ENCODE data around the gene ELF5.

ELF5 gene

GRCh38 chr11:34488855-34489557 lies 24.6 kb downstream of the ELF5 start:
- DNase-seq = no peak

DNA sequence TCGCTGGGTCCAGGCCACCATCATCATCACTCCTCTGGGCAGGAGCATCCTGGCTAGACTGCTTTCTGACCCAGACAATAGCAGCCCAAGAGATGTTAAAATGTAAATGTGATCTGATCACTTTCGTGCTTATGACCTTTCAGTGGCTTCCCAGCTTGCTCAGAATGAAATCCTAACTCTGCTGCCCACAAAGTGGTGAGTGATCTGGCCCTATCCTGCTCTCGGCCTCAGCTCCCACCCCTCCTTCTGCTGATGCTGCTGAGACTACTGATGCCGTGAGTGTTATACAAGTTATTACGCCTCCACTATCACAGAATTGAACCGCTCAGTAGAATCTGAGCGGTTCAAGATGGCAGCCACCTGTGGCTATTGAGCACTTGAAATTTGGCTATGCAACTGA lies 26.2 kb downstream of the ELF5 start:
- no peak for DNase-seq

DNA sequence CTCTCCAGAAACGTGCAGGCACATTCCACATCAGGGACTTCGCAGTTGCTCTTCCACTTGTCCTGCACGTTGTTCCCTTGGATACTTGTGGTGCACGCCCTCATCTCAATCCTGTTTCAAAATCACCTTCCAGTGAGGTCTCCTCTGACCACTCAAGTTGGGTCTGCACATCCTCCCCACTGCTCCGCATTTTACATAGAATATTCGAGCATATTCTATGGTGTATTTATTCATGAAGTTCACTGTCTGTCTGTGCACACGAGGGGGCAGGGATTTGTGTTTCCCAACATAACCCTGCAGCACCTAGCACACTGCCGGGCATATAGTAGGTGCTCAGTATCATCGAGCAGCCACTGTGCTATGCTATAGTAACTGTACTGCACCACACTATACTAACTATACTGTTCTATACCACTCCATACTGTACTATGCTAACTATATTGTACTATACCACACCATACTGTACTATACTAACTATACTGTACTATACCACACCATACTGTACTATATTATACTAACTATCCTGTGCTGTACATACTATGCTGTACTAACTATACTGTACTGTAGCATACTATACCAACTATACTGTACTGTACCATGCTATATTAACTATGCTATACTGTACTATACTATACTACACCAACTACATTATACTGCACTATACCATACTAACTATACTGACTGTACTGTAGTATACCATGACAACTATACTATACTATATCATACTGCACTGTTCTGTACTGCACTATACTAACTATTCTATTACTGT lies 30.3 kb downstream of the ELF5 start:
- DNase-seq = no peak

GRCh38 chr11:34481307-34481706 lies 32.3 kb downstream of the ELF5 start:
- DNase-seq = no peak

- no peak for DNase-seq
Measured at GRCh38 chr11:34480314-34480713, 33.3 kb downstream of the ELF5 start.

DNA sequence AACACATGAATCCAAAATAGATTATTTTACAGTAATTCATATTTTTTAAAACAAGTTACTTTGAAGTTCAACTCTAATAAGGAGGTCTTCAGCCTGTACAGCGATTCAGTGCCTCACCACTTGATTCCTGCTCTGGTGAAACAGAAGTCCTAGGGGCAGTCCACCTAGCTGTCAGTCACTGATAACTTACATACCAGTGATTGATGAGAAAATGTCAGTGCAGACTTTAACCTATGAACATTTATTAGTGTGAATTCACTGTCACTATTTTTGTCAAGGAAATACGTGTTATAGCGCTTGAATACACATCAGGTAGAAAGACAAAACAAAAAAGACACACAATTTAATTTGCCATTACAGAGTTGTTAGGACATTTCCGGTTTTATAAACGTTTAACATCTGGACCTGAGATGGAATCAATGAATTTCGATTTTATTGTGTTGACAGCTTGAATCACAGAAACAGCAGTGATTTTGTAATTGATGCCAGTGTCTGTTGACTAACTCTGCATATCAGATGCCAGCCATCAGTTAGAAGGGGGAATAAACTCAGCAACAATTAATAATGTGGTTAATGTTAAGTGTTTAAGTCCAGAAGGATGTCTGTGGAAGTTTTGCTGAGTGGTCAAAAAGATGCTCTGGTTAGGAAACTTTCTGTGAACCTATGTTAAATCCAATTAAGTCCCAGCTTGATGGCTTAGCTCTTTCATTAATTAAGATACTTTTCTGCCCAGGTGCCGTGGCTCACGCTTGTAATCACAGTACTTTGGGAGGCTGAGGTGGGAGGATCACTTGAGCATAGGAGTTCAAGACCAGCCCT lies 34.5 kb downstream of the ELF5 start:
- peak; percentile 62 for DNase-seq

DNA sequence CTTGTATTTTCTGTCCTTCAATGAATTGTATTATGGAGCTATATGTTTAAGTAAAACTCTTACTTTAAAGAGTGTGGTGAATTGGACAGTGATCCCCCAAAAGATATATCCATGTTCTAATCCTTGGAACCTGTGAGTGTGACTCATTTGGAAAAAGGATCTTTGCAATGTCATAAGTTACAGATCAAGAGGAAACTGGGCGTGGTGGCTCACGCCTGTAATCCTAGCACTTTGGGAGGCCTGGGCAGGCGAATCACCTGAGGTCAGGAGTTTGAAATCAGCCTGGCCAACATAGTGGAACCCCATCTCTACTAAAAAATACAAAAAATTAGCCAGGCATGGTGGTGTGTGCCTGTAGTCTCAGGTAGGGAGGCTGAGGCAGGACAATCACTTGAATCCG lies 36.7 kb downstream of the ELF5 start:
- DNase-seq = no peak

DNA sequence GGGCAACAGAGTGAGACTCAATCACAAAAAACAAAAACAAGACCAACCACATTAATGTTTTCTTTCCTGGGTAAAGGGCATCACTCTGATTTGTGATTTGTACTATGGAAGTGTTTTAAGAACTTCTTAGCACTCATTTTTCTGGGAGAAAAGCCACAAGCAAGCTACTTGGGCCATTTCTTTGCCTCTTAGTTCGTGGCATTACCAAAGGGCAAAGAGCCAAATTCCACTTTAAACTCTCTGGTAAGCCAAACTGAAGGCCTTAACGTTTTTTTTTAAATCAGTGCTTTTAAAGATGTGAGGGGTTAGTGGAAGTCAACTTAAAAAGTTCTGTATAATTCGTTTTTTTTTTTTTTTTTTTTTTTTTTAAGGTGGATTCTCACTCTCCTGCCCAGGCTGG lies 37.9 kb downstream of the ELF5 start:
- no peak for DNase-seq

GRCh38 chr11:34473603-34474169 lies 39.9 kb downstream of the ELF5 start:
- no peak for DNase-seq

GRCh38 chr11:34468209-34468841 lies 45.3 kb downstream of the ELF5 start:
- peak; percentile 37 for DNase-seq

- DNase-seq = no peak
Measured at GRCh38 chr11:34466802-34467488, 46.6 kb downstream of the ELF5 start.

GRCh38 chr11:34464591-34465051 lies 49.0 kb downstream of the ELF5 start:
- no peak for DNase-seq

DNA sequence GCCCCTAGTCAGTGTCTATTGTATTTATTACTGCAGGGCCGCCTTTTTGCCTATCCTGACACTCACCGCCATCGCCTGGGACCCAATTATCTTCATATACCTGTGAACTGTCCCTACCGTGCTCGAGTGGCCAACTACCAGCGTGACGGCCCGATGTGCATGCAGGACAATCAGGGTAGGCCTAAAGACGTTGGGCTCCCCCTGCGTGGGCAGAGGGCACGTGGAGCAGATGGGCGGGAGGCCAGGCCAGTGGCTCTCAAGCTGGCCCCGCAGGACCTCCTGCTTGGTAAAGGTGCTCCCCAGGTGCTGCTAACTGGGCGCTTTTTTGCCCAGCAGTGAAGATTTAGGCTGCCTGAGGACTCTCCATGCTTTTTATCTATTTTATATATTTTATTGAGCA lies 52.4 kb downstream of the ELF5 start:
- DNase-seq = no peak

DNA sequence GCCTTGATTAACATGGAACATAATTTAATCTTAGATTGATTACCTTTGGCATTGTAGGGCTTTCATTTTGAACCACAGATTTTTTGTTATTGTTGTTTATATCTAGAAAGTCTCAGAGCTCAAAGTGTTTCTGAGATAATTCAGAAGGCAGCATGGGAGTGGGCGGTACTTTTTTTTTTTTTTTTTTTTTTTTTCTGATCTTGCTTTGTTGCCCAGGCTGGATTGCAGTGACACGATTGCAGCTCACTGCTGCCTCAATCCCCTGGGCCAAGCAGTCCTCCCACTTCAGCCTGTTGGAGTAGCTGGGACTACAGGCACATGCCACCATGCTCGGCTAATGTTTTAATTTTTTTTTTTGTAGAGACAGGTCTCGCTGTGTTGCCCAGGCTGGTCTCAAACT lies 53.3 kb downstream of the ELF5 start:
- DNase-seq = no peak

- DNase-seq = no peak
Measured at GRCh38 chr11:34459507-34460162, 54.0 kb downstream of the ELF5 start.

GRCh38 chr11:34458525-34458924 lies 55.1 kb downstream of the ELF5 start:
- peak; percentile 1 for DNase-seq

- no peak for DNase-seq
Measured at GRCh38 chr11:34457607-34458006, 56.0 kb downstream of the ELF5 start.

GRCh38 chr11:34454308-34455032 lies 59.1 kb downstream of the ELF5 start:
- DNase-seq = no peak

- no peak for DNase-seq
Measured at GRCh38 chr11:34451053-34451452, 62.5 kb downstream of the ELF5 start.

- DNase-seq = no peak
Measured at GRCh38 chr11:34449013-34449412, 64.6 kb downstream of the ELF5 start.

All from NCI-H82 (cell line).